ENCODE measurements around the gene NIT2. TPM values are rescaled to one million over a fixed set of nuclear protein-coding genes. Genes with fewer than 3 reads are reported as not detected.

Gene NIT2
- total and polyA plus RNA-seq, 2 experiments from 2014 or later = 35.6 to 84.0 TPM

GRCh38 chr3:100360757-100361496 is 26.4 kb downstream of the NIT2 start:
- H3K4me1 ChIP-seq (ENCODE audit: insufficient read depth) = no peaks in the 10 kb centered on the region
- H4K20me1 ChIP-seq (ENCODE audit: insufficient read depth) = no peaks in the 10 kb centered on the region
- H2AFZ ChIP-seq = no peak overlapping the region
- H3F3A ChIP-seq (ENCODE audit: insufficient read depth) = peaks cover 18% of the 10 kb centered on the region; the same call in 1 of the 2 replicates
- 83 to 86% methylated on average over 4 of the region's 4 CpGs for WGBS, 2 experiments (ENCODE audit: low coverage in 1 of 2, low lambda C conversion rate in 2 of 2, missing lambda C conversion rate in 2 of 2)
- H3K4me3 ChIP-seq = no peak overlapping the region
- TF ChIP-seq EZH2 (IDR thresholded peaks at IDR 0.05; ENCODE audit: insufficient read depth, poor library complexity, severe bottlenecking) = no peak
- TF ChIP-seq EZH2phosphoT487 (IDR thresholded peaks at IDR 0.05; ENCODE audit: insufficient read depth, low read depth) = no peak
- in situ Hi-C loops (cut with MboI) = no loop called here
- no peak overlapping the region for H3K9ac ChIP-seq
- H3K27ac ChIP-seq = no peak overlapping the region
- H3K9me3 ChIP-seq (ENCODE audit: low read depth) = no peaks in the 10 kb centered on the region
- H3K9me2 ChIP-seq (ENCODE audit: insufficient read depth) = no peaks in the 10 kb centered on the region
- H3K36me3 ChIP-seq (ENCODE audit: low read depth) = peaks cover 36% of the 10 kb centered on the region
- H3K79me2 ChIP-seq (ENCODE audit: insufficient read depth) = no peaks in the 10 kb centered on the region; the same call in 1 of the 2 replicates
- H3K4me2 ChIP-seq (ENCODE audit: unreplicated experiment) = no peak overlapping the region
- H3K27me3 ChIP-seq (replicated peaks; ENCODE audit: insufficient read depth) = no peaks in the 10 kb centered on the region
- DNase-seq = no peak

GRCh38 chr3:100361897-100362296 is 27.3 kb downstream of the NIT2 start:
- no peak for DNase-seq
- in situ Hi-C loops (cut with MboI) = no loop called here

GRCh38 chr3:100364421-100364820 is 29.9 kb downstream of the NIT2 start:
- Histone ChIP-seq H3K4me1 (ENCODE audit: insufficient read depth) (no peaks in the 10 kb centered on the region), H3K9me2 (ENCODE audit: insufficient read depth) (no peaks in the 10 kb centered on the region), H3K9ac (no peak overlapping the region), H2AFZ (no peak overlapping the region), H3K27me3 (replicated peaks; ENCODE audit: insufficient read depth) (no peaks in the 10 kb centered on the region), H3F3A (ENCODE audit: insufficient read depth) (peaks cover 5% of the 10 kb centered on the region; the same call in 1 of the 2 replicates), H4K20me1 (ENCODE audit: insufficient read depth) (no peaks in the 10 kb centered on the region), H3K4me2 (ENCODE audit: unreplicated experiment) (no peak overlapping the region), H3K79me2 (ENCODE audit: insufficient read depth) (no peaks in the 10 kb centered on the region; the same call in 1 of the 2 replicates), H3K36me3 (ENCODE audit: low read depth) (peaks cover 56% of the 10 kb centered on the region), H3K9me3 (ENCODE audit: low read depth) (no peaks in the 10 kb centered on the region), H3K27ac (no peak overlapping the region), H3K4me3 (no peak overlapping the region)
- TF ChIP-seq EZH2 (IDR thresholded peaks at IDR 0.05; ENCODE audit: insufficient read depth, poor library complexity, severe bottlenecking) (no peak), EZH2phosphoT487 (IDR thresholded peaks at IDR 0.05; ENCODE audit: insufficient read depth, low read depth) (no peak)
- in situ Hi-C loops (cut with MboI) = no loop called here
- WGBS, 2 experiments (ENCODE audit: low coverage in 1 of 2, low lambda C conversion rate in 2 of 2, missing lambda C conversion rate in 2 of 2) = 99 to 100% methylated on average over 3 of the region's 3 CpGs
- no peak for DNase-seq

More at GRCh38 chr3:100361897-100362296, 27.3 kb downstream of the NIT2 start:
- Histone ChIP-seq H3K4me2 (ENCODE audit: unreplicated experiment) (no peak overlapping the region), H2AFZ (no peak overlapping the region), H3K27ac (no peak overlapping the region), H4K20me1 (ENCODE audit: insufficient read depth) (no peaks in the 10 kb centered on the region), H3F3A (ENCODE audit: insufficient read depth) (peaks cover 18% of the 10 kb centered on the region; the same call in 1 of the 2 replicates), H3K4me1 (ENCODE audit: insufficient read depth) (no peaks in the 10 kb centered on the region), H3K9ac (no peak overlapping the region), H3K79me2 (ENCODE audit: insufficient read depth) (no peaks in the 10 kb centered on the region; the same call in 1 of the 2 replicates), H3K9me2 (ENCODE audit: insufficient read depth) (no peaks in the 10 kb centered on the region), H3K27me3 (replicated peaks; ENCODE audit: insufficient read depth) (no peaks in the 10 kb centered on the region), H3K4me3 (no peak overlapping the region), H3K36me3 (ENCODE audit: low read depth) (peaks cover 42% of the 10 kb centered on the region), H3K9me3 (ENCODE audit: low read depth) (no peaks in the 10 kb centered on the region)
- no peak for TF ChIP-seq EZH2 (IDR thresholded peaks at IDR 0.05; ENCODE audit: insufficient read depth, poor library complexity, severe bottlenecking)
- TF ChIP-seq EZH2phosphoT487 (IDR thresholded peaks at IDR 0.05; ENCODE audit: insufficient read depth, low read depth) = no peak
- WGBS, 2 experiments (ENCODE audit: low coverage in 1 of 2, low lambda C conversion rate in 2 of 2, missing lambda C conversion rate in 2 of 2) = 66 to 73% methylated on average over 1 of the region's 1 CpG

GRCh38 chr3:100366424-100366823 is 31.9 kb downstream of the NIT2 start:
- H3F3A ChIP-seq (ENCODE audit: insufficient read depth) = no peaks in the 10 kb centered on the region
- in situ Hi-C loops (cut with MboI) = no loop called here
- H4K20me1 ChIP-seq (ENCODE audit: insufficient read depth) = no peaks in the 10 kb centered on the region

More at GRCh38 chr3:100366424-100366823, 31.9 kb downstream of the NIT2 start:
- Histone ChIP-seq H3K4me1 (ENCODE audit: insufficient read depth) (peaks cover 4% of the 10 kb centered on the region; the same call in 1 of the 2 replicates), H3K27ac (no peak overlapping the region), H2AFZ (no peak overlapping the region), H3K36me3 (ENCODE audit: low read depth) (peaks cover 64% of the 10 kb centered on the region), H3K4me3 (no peak overlapping the region), H3K4me2 (ENCODE audit: unreplicated experiment) (no peak overlapping the region), H3K79me2 (ENCODE audit: insufficient read depth) (no peaks in the 10 kb centered on the region; the same call in 1 of the 2 replicates), H3K9me3 (ENCODE audit: low read depth) (no peaks in the 10 kb centered on the region), H3K9ac (no peak overlapping the region), H3K27me3 (replicated peaks; ENCODE audit: insufficient read depth) (no peaks in the 10 kb centered on the region), H3K9me2 (ENCODE audit: insufficient read depth) (no peaks in the 10 kb centered on the region)
- no peak for DNase-seq
- no peak for TF ChIP-seq EZH2 (IDR thresholded peaks at IDR 0.05; ENCODE audit: insufficient read depth, poor library complexity, severe bottlenecking)
- TF ChIP-seq EZH2phosphoT487 (IDR thresholded peaks at IDR 0.05; ENCODE audit: insufficient read depth, low read depth) = no peak
- 76 to 80% methylated on average over 2 of the region's 2 CpGs for WGBS, 2 experiments (ENCODE audit: low coverage in 1 of 2, low lambda C conversion rate in 2 of 2, missing lambda C conversion rate in 2 of 2)
